ENCODE measurements around the gene SMG5. TPM values are rescaled to one million over a fixed set of nuclear protein-coding genes. Genes with fewer than 3 reads are reported as not detected.
A peak's percentile ranks its signal among the peaks of the same experiment; 100 is the strongest.

Gene SMG5
- total RNA-seq, 1 experiment from 2014 or later, result 117 TPM

- DNase-seq (ENCODE audit: low read depth, low spot score) (no peak), ATAC-seq (no peak)
- no peak for TF ChIP-seq SIN3A (IDR thresholded peaks at IDR 0.05; ENCODE audit: borderline replicate concordance, insufficient read depth, low read depth, low read length)
- no peak for TF ChIP-seq REST (IDR thresholded peaks at IDR 0.05; ENCODE audit: insufficient read depth in 1 of 2, low read depth in 2 of 2, low read length in 1 of 2)
- TF ChIP-seq CTCF (IDR thresholded peaks at IDR 0.05), result no peak
- TF ChIP-seq POLR2AphosphoS5 (IDR thresholded peaks at IDR 0.05; ENCODE audit: low read depth, low read length), result no peak
- no peak for TF ChIP-seq TCF7L2 (IDR thresholded peaks at IDR 0.05; ENCODE audit: low read depth, low read length)
- H3K27ac ChIP-seq (ENCODE audit: low read length), result peak overlapping the region; percentile 97
- ChIA-PET POLR2A (no interaction called here), CTCF (interaction anchor here (1.3 kb wide), 1 partner anchor 13 kb away, joined by 5 read pairs; no protein-coding TSS in a partner anchor)
- H3K4me1 ChIP-seq (ENCODE audit: control insufficient read depth, insufficient read depth, low read length), result peaks cover 7% of the 10 kb centered on the region; the same call in 1 of the 2 replicates
- H3K27me3 ChIP-seq (ENCODE audit: control insufficient read depth, insufficient read depth, low read length), result no peaks in the 10 kb centered on the region
- intact Hi-C loops (cut with micrococcal nuclease; ENCODE audit: unreplicated experiment) (loop anchor here (5.0 kb wide), 1 partner anchor 115 kb away; no protein-coding TSS in a partner anchor), in situ Hi-C loops (cut with HindIII; ENCODE audit: low pct_unique_long_range_greater_than_20kb, low sequenced_read_pairs) (no loop called here)
- H3K36me3 ChIP-seq (ENCODE audit: control insufficient read depth, insufficient read depth, low read length), result peaks cover 3% of the 10 kb centered on the region; the same call in 1 of the 2 replicates
- no TSS peak for BruUV-seq (replicated peaks)
- peak overlapping the region; percentile 76 to 94 for H3K4me3 ChIP-seq (ENCODE audit: low read depth in 2 of 2, low read length in 2 of 2)
- H3K9me3 ChIP-seq (ENCODE audit: control insufficient read depth, insufficient read depth, low read depth, low read length), result no peaks in the 10 kb centered on the region
These were observed 70.5 kb downstream of the SMG5 start for GRCh38 chr1:156212130-156212529.

- in situ Hi-C loops (cut with HindIII; ENCODE audit: low pct_unique_long_range_greater_than_20kb, low sequenced_read_pairs), result no loop called here
- CTCF ChIA-PET, result no interaction called here
These were observed 71.4 kb downstream of the SMG5 start for GRCh38 chr1:156211243-156211642.

More at GRCh38 chr1:156211243-156211642, 71.4 kb downstream of the SMG5 start:
- no peak overlapping the region for H3K27ac ChIP-seq (ENCODE audit: low read length)
- peaks cover 7% of the 10 kb centered on the region; the same call in 1 of the 2 replicates for H3K4me1 ChIP-seq (ENCODE audit: control insufficient read depth, insufficient read depth, low read length)
- no peak for ATAC-seq
- H3K27me3 ChIP-seq (ENCODE audit: control insufficient read depth, insufficient read depth, low read length), result no peaks in the 10 kb centered on the region
- TF ChIP-seq TCF7L2 (IDR thresholded peaks at IDR 0.05; ENCODE audit: low read depth, low read length) (no peak), CTCF (IDR thresholded peaks at IDR 0.05) (no peak), POLR2AphosphoS5 (IDR thresholded peaks at IDR 0.05; ENCODE audit: low read depth, low read length) (no peak), SIN3A (IDR thresholded peaks at IDR 0.05; ENCODE audit: borderline replicate concordance, insufficient read depth, low read depth, low read length) (no peak), REST (IDR thresholded peaks at IDR 0.05; ENCODE audit: insufficient read depth in 1 of 2, low read depth in 2 of 2, low read length in 1 of 2) (no peak)
- DNase-seq (ENCODE audit: low read depth, low spot score), result no peak
- intact Hi-C loops (cut with micrococcal nuclease; ENCODE audit: unreplicated experiment), result loop anchor here (5.0 kb wide), 1 partner anchor 114 kb away; no protein-coding TSS in a partner anchor
- no peak overlapping the region for H3K4me3 ChIP-seq (ENCODE audit: low read depth in 2 of 2, low read length in 2 of 2)
- H3K9me3 ChIP-seq (ENCODE audit: control insufficient read depth, insufficient read depth, low read depth, low read length), result no peaks in the 10 kb centered on the region
- POLR2A ChIA-PET, result interaction anchor here (0.5 kb wide), 1 partner anchor 22 kb away, joined by 4 read pairs; no protein-coding TSS in a partner anchor
- peaks cover 3% of the 10 kb centered on the region; the same call in 1 of the 2 replicates for H3K36me3 ChIP-seq (ENCODE audit: control insufficient read depth, insufficient read depth, low read length)
- no TSS peak for BruUV-seq (replicated peaks)
